Adrenal gland (tissue), 12 donors: ENCODE data around the gene ZNF644. TPM values are rescaled to one million over a fixed set of nuclear protein-coding genes. Genes with fewer than 3 reads are reported as not detected.

Experiments used
- DNase-seq, 7 donors: peaks; one replicate each; pipeline ENCODE4 v3.0.0-alpha.2; 2019 to 2020
- H3K27ac ChIP-seq, 5 donors: fragments of 200-600 bp; sonication (generic) in 4 of 5; 1 replicate in 3 of 5; 2 replicates in 2 of 5; pipeline versions ENCODE4 v1.5.1 to v1.8.0; 2016 to 2020; ENCODE audit warnings: mild to moderate bottlenecking in 1 of 5
- H3K27me3 ChIP-seq: fragments of 200-600 bp; 2 replicates; pipeline ENCODE4 v1.8.0; 2021
- H3K36me3 ChIP-seq, 2 donors: fragments of 200-600 bp; replicated peaks in 1 of 2; 1 replicate in 1 of 2; 2 replicates in 1 of 2; pipeline versions ENCODE4 v1.5.1 to v1.8.0; 2018 to 2022
- H3K4me1 ChIP-seq, 2 donors: fragments of 200-600 bp; replicated peaks in 1 of 2; 1 replicate in 1 of 2; 2 replicates in 1 of 2; pipeline versions ENCODE4 v1.5.1 to v1.8.0; 2018 to 2021
- H3K4me3 ChIP-seq, 4 donors: fragments of 200-600 bp; sonication (generic) in 3 of 4; one replicate each; pipeline ENCODE4 v1.5.1; 2016 to 2018
- H3K9me3 ChIP-seq, 3 donors: fragments of 200-600 bp; sonication (generic) in 1 of 3; replicated peaks in 1 of 3; 1 replicate in 2 of 3; 2 replicates in 1 of 3; pipeline versions ENCODE4 v1.5.1 to v1.8.0; 2016 to 2021
- CTCF ChIP-seq, 6 experiments: fragments of 450-650 bp in 4 of 6; fragments of 200-600 bp in 2 of 6; sonication (generic) in 1 of 6; IDR thresholded peaks; 1 replicate in 5 of 6; 2 replicates in 1 of 6; pipeline versions ENCODE4 v1.5.1 to v1.8.0; 2016 to 2021; ENCODE audit warnings: antibody characterized with exemption in 6 of 6, mild to moderate bottlenecking in 2 of 6, moderate library complexity in 1 of 6
- POLR2A ChIP-seq, 2 donors: fragments of 450-650 bp; IDR thresholded peaks; one replicate each; pipeline ENCODE4 v1.6.1; 2017; ENCODE audit warnings: antibody characterized with exemption in 2 of 2, mild to moderate bottlenecking in 2 of 2, moderate library complexity in 1 of 2
- WGBS, 4 donors: extraction: QIAGEN DNeasy Blood & Tissue Kit in 2 of 4; methylation state at CpG; one replicate each; pipeline versions ENCODE4 v1.1.5 to v1.1.7; 2013 to 2017; 5-methylcytosine and 5-hydroxymethylcytosine counted together
- intact Hi-C, 2 donors: fragments of 100-400 bp; cut with DNase I; formaldehyde crosslinking; loops; one replicate each; pipeline versions ENCODE4 v1.14.1 to v1.15.0; 2022 to 2023
- polyA plus RNA-seq, 3 donors: library from polyadenylated mRNA; stranded (reverse); fragments of 200-250 nt in 2 of 3; fragments of 350-450 nt in 1 of 3; fragmentation: Illumina TruSeq in 1 of 3; extraction: RNeasy Lipid Tissue Mini Kit (QIAGEN cat#74804) in 1 of 3; gene quantifications; one replicate each; pipeline ENCODE4 v1.2.3, GENCODE V29; 2013 to 2014
- total RNA-seq, 9 donors: library from RNA; depleted of rRNA in 4 of 9; stranded (reverse); fragments of >200 nt in 4 of 9; fragments of 120-200 nt in 1 of 9; fragmentation: NEBNext Ultra II Directional in 1 of 9; extraction: Animal tissue kit (Norgen Biotek cat#: 25700) in 1 of 9; gene quantifications; one replicate each; pipeline versions ENCODE4 v1.1.0 to v1.2.4, GENCODE V29; 2013 to 2023
- donor health status: healthy with polysubstance abuse.
- donor health status: Bipolar disorder and iron deficiency.
- donor health status: DM: yes; HTN: yes; CAD: no.
- donor health status: DM: no; HTN: no; CAD: no.
- donor health status: DM: no; HTN: no; CAD: no.
- donor health status: DM: yes; HTN: yes; CAD: no.

ZNF644 gene
- total and polyA plus RNA-seq, 12 donors, result 15.7 to 60.2 (median 33.3) TPM

- Histone ChIP-seq H3K9me3 (no peaks in the 10 kb centered on the region), H3K27ac (no peak overlapping the region), H3K36me3 (no peaks in the 10 kb centered on the region), H3K27me3 (no peaks in the 10 kb centered on the region), H3K4me1 (peaks cover 0 to 19% of the 10 kb centered on the region in 2 donors), H3K4me3 (no peak overlapping the region)
- no peak for TF ChIP-seq POLR2A (IDR thresholded peaks at IDR 0.05)
- TF ChIP-seq CTCF (IDR thresholded peaks at IDR 0.05), result no peak
- DNase-seq, result no peak
- intact Hi-C loops, result no loop called here
- WGBS, 4 donors, result 38 to 53% (median 48%) methylated on average over 1 of the region's 1 CpG
These were observed 10.1 kb downstream of the ZNF644 start for GRCh38 chr1:91011726-91012125.

- intact Hi-C loops, result no loop called here
- no peak for DNase-seq
- Histone ChIP-seq H3K36me3 (no peaks in the 10 kb centered on the region), H3K4me3 (no peak overlapping the region), H3K27me3 (no peaks in the 10 kb centered on the region), H3K4me1 (peaks cover 0 to 11% of the 10 kb centered on the region in 2 donors), H3K9me3 (peaks cover 0 to 7% (median 0%) of the 10 kb centered on the region in 3 donors), H3K27ac (no peak overlapping the region)
- TF ChIP-seq POLR2A (IDR thresholded peaks at IDR 0.05), result no peak
- TF ChIP-seq CTCF (IDR thresholded peaks at IDR 0.05), result no peak
These were observed 14.0 kb downstream of the ZNF644 start for GRCh38 chr1:91007827-91008226.

DNA sequence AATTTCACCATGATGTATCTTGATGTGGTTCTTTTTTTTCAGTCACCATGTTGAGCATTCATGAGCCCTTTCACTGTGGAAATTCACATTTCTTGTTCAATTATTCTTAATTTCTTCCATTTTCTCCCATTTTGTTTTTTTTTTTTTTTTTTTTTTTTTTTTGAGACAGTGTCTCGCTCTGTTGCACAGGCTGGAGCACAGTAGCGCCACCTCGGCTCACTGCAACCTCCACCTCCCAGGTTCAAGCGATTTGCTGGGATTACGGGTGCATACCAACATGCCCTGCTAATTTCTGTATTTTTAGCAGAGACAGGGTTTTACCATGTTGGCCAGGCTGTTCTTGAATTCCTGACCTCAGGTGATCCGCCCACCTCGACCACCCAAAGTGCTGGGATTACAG, 14.7 kb downstream of the ZNF644 start:
- TF ChIP-seq POLR2A (IDR thresholded peaks at IDR 0.05), result no peak
- TF ChIP-seq CTCF (IDR thresholded peaks at IDR 0.05), result no peak
- peaks cover 0 to 7% (median 0%) of the 10 kb centered on the region in 3 donors for H3K9me3 ChIP-seq
- WGBS, 4 donors, result 90 to 97% (median 94%) methylated on average over 7 of the region's 7 CpGs
- intact Hi-C loops, result no loop called here
- peaks cover 0 to 11% of the 10 kb centered on the region in 2 donors for H3K4me1 ChIP-seq
- no peak overlapping the region for H3K27ac ChIP-seq
- no peak overlapping the region for H3K4me3 ChIP-seq
- H3K36me3 ChIP-seq, result no peaks in the 10 kb centered on the region
- DNase-seq, result no peak
- H3K27me3 ChIP-seq, result no peaks in the 10 kb centered on the region

DNA sequence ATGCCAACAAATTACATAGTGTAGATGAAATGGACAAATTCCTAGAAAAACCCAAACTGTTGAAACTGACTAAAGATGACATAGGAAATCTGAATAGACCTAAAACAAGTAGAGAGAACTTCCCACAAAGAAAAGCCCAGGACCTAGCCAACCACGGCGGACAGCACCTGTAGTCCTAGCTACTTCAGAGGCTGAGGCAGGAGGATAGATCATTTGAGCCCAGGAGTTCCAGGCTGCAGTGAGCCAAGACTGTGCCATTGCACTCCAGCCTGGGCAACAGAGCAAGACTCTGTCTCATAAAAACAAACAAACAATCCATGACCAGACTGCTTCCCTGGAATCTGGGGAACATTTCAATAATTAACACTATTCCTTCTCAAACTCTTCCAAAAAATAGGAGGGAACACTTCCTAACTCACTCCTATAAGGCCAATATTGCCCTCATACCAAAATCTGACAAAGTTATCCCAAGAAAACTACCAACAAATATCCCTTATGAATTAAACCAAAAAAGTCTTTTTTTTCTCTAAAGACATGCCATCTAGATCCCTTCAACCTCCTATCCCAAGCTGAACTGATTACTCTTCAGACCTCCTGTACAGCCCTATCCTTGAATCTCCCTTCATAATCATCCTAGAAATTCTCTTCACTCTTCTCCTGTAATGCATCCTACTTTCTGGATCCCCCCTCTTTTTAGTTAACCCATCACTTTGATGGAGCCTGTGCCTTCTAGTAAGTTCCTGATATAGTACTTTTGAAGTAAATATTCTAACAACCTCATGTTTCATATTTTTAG, 15.5 kb downstream of the ZNF644 start:
- 91 to 100% (median 96%) methylated on average over 2 of the region's 2 CpGs for WGBS, 4 donors
- Histone ChIP-seq H3K4me3 (no peak overlapping the region), H3K27ac (no peak overlapping the region), H3K27me3 (no peaks in the 10 kb centered on the region), H3K36me3 (no peaks in the 10 kb centered on the region), H3K9me3 (peaks cover 0 to 7% (median 0%) of the 10 kb centered on the region in 3 donors), H3K4me1 (peaks cover 0 to 11% of the 10 kb centered on the region in 2 donors)
- intact Hi-C loops, result no loop called here
- no peak for DNase-seq
- TF ChIP-seq CTCF (IDR thresholded peaks at IDR 0.05) (no peak), POLR2A (IDR thresholded peaks at IDR 0.05) (no peak)
